HEK293T (cell line): ENCODE results near the gene FAM25A.

Experiments
- BHLHE40 ChIP-seq: fragments of 450-650 bp; IDR thresholded peaks from 2 replicates; pipeline ENCODE4 v1.6.1; 2016; ENCODE audit warnings: mild to moderate bottlenecking, moderate library complexity, borderline replicate concordance
- CTBP1 ChIP-seq: fragments of 450-650 bp; IDR thresholded peaks from 2 replicates; pipeline ENCODE4 v1.6.1; 2016; ENCODE audit warnings: borderline replicate concordance
- FOXK2 ChIP-seq: fragments of 450-650 bp; IDR thresholded peaks from 2 replicates; pipeline ENCODE4 v1.6.1; 2016; ENCODE audit warnings: mild to moderate bottlenecking
- FOXM1 ChIP-seq: fragments of 450-650 bp; IDR thresholded peaks from 2 replicates; pipeline ENCODE4 v1.6.1; 2017; ENCODE audit warnings: mild to moderate bottlenecking, borderline replicate concordance
- TARDBP ChIP-seq: fragments of 450-650 bp; IDR thresholded peaks from 2 replicates; pipeline ENCODE4 v1.6.1; 2016

DNA sequence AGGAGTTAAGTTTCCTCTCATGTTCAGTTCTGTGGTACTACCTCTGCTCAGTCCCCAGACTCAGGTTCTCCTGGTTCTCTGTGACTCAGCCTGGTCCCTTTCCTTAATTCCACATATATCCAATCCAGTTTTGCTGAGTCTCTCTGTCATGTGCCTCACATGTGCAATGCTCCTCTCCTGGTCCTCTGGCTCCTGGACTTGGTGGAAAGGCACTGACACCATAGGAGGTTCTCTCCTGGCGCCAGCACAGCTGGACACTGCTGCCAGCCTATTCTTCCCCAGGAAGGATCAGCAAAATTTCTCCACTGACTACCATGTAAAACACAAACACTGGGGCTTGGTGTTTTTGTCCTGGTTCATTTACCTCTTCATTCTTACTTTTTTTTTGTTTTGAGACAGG, 46.8 kb downstream of the FAM25A start:
- TF ChIP-seq FOXM1 (no peak), BHLHE40 (no peak), FOXK2 (no peak), CTBP1 (no peak), TARDBP (no peak)
